ENCODE data around the gene NMRK2. TPM values are rescaled to one million over a fixed set of nuclear protein-coding genes. Genes with fewer than 3 reads are reported as not detected.

Gene NMRK2
- total RNA-seq, 1 experiment from 2014 or later: not detected

DNA sequence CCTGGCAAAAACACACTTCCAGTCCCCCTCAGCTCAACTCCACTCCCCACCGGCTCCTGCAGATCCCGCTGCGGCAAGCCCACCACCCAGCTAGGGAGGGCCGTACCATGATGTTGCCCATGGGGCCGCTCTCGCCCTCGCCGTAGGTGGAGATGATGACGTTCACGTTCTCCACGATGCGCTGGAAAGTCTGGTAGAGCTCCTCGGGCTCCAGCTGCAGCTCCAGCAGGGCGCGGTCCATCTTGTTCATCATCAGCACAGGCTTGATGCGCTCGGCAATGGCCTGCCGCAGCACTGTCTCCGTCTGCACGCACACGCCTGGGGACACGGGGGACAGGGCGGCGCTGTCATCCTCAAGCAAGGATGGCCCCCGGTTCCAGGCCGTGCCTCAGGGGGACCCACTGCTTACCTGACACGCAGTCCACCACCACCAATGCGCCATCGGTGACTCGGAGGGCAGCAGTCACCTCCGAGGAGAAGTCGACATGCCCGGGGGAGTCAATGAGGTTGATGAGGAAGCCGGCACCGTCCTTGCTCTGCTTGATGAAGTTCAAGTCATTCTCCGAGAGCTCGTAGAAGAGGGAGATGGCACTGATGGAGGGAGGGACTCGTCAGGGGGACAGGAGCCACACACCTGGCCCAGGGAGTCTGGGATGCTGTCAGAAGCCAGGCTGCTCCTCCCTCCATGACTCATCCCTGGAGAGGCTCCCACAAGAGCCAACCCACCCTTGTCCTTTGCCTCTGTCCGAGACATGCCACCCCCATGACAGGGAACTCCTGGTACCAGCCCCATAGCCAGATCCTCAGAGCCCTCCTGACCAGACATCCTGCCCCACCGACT lies 50.1 kb downstream of the NMRK2 start:
- H3K9ac ChIP-seq (ENCODE audit: low read length): peak overlapping the region; percentile 99
- POLR2A ChIA-PET: interaction anchor here (0.9 to 1.7 kb wide), 3 partner anchors 11 to 14 kb away, joined by 6 to 7 read pairs (median 6); partner anchors contain the start of gene DAPK3
- peaks cover 19 to 48% of the 10 kb centered on the region in 2 experiments for H3K4me1 ChIP-seq (ENCODE audit: control insufficient read depth in 1 of 2, insufficient read depth in 2 of 2, low read length in 2 of 2)

DNA sequence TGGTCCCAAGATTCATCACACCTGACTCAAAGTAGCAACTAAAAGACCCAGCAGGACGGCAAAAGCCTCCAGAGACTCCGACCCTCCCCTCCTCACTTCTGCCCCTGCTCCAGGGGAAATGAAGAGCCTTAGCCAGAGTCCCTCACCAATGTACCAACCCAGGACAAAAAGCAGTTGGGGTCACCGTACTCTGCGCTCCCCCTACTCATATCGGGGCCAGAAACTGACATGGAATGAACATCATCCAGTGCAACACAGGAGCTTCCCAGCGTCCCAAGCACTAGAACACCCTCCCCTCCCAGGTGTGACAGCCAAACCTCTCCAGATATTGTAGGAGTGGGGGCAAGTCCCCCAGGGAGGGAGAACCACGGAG lies 50.7 kb downstream of the NMRK2 start:
- no peaks in the 10 kb centered on the region for H3K27me3 ChIP-seq (ENCODE audit: insufficient read depth, low read length)
- TF ChIP-seq, protein P1, sequence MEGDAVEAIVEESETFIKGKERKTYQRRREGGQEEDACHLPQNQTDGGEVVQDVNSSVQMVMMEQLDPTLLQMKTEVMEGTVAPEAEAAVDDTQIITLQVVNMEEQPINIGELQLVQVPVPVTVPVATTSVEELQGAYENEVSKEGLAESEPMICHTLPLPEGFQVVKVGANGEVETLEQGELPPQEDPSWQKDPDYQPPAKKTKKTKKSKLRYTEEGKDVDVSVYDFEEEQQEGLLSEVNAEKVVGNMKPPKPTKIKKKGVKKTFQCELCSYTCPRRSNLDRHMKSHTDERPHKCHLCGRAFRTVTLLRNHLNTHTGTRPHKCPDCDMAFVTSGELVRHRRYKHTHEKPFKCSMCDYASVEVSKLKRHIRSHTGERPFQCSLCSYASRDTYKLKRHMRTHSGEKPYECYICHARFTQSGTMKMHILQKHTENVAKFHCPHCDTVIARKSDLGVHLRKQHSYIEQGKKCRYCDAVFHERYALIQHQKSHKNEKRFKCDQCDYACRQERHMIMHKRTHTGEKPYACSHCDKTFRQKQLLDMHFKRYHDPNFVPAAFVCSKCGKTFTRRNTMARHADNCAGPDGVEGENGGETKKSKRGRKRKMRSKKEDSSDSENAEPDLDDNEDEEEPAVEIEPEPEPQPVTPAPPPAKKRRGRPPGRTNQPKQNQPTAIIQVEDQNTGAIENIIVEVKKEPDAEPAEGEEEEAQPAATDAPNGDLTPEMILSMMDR (IDR thresholded peaks at IDR 0.05 in 2 of 3, conservative IDR thresholded peaks at IDR 0.05 in 1 of 3; ENCODE audit: borderline replicate concordance in 1 of 3, insufficient read depth in 1 of 3, low read depth in 2 of 3, low read length in 2 of 3): no peak
- no peak for TF ChIP-seq TCF7L2 (IDR thresholded peaks at IDR 0.05; ENCODE audit: borderline replicate concordance, extremely low read depth, insufficient read depth, insufficient read length)
- no peaks in the 10 kb centered on the region for H3K9me2 ChIP-seq (ENCODE audit: insufficient read depth)
- peaks cover 50 to 62% of the 10 kb centered on the region in 2 experiments for H3K36me3 ChIP-seq (ENCODE audit: control insufficient read depth in 1 of 2, insufficient read depth in 2 of 2, low read length in 2 of 2)
- H3K9ac ChIP-seq (ENCODE audit: low read length): peak overlapping the region; percentile 99
- no peak overlapping the region for H2AFZ ChIP-seq (ENCODE audit: low read depth, low read length, poor library complexity, severe bottlenecking)
- H3K9me3 ChIP-seq (ENCODE audit: control insufficient read depth in 1 of 2, insufficient read depth in 1 of 2, low read depth in 1 of 2, low read length in 2 of 2): no peaks in the 10 kb centered on the region
- ChIA-PET CTCF (no interaction called here), RAD21 (ENCODE audit: low non-redundant PET in 1 of 2, low total read pairs in 2 of 2, uncharacterized antibody in 2 of 2, unreplicated experiment in 2 of 2) (no interaction called here), POLR2A (interaction anchor here (3.1 kb wide), 1 partner anchor 13 kb away, joined by 60 read pairs; the partner anchor contains the start of gene DAPK3)
- peak overlapping the region; percentile 95 for H3K4me3 ChIP-seq (replicated peaks in 1 of 2; ENCODE audit: low read depth in 1 of 2, low read length in 2 of 2)
- no peak for DNase-seq (ENCODE audit: low read depth, low spot score)
- intact Hi-C loops (cut with micrococcal nuclease): no loop called here
- BruUV-seq (replicated peaks): no TSS peak
- peak overlapping the region; percentile 98 for H3K27ac ChIP-seq (ENCODE audit: low read depth, low read length)
- no peak for ATAC-seq
- H4K20me1 ChIP-seq (ENCODE audit: insufficient read depth): peaks cover 59% of the 10 kb centered on the region; the same call in 1 of the 2 replicates
- H3K4me1 ChIP-seq (ENCODE audit: control insufficient read depth in 1 of 2, insufficient read depth in 2 of 2, low read length in 2 of 2): peaks cover 22 to 53% of the 10 kb centered on the region in 2 experiments
- peaks cover 66% of the 10 kb centered on the region for H3K79me2 ChIP-seq (ENCODE audit: insufficient read depth, low read length)
- H3K4me2 ChIP-seq (ENCODE audit: low read length): peak overlapping the region; percentile 84

More for the DNA sequence above, 50.1 kb downstream of the NMRK2 start:
- TF ChIP-seq POLR2AphosphoS5 (IDR thresholded peaks at IDR 0.05; ENCODE audit: low read depth, low read length): 0 out of 2 replicates have a peak, but pooled peaks have one; percentile 32
- TF ChIP-seq SP1 (IDR thresholded peaks at IDR 0.05; ENCODE audit: low read depth): no peak
- no peaks in the 10 kb centered on the region for H3K27me3 ChIP-seq (ENCODE audit: insufficient read depth, low read length)
- no TSS peak for BruUV-seq (replicated peaks)
- peak overlapping the region in 1 of 2 experiments; percentile 95; a peak in 2 of 4 replicates for H3K4me3 ChIP-seq (replicated peaks in 1 of 2; ENCODE audit: low read depth in 1 of 2, low read length in 2 of 2)
- peaks cover 72% of the 10 kb centered on the region for H3K79me2 ChIP-seq (ENCODE audit: insufficient read depth, low read length)
- no peaks in the 10 kb centered on the region for H3K9me3 ChIP-seq (ENCODE audit: control insufficient read depth in 1 of 2, insufficient read depth in 1 of 2, low read depth in 1 of 2, low read length in 2 of 2)
- intact Hi-C loops (cut with micrococcal nuclease): no loop called here
- H2AFZ ChIP-seq (ENCODE audit: low read depth, low read length, poor library complexity, severe bottlenecking): no peak overlapping the region
- DNase-seq (ENCODE audit: low read depth, low spot score) (no peak), ATAC-seq (no peak)
- H4K20me1 ChIP-seq (ENCODE audit: insufficient read depth): peaks cover 64% of the 10 kb centered on the region; the same call in 1 of the 2 replicates
- no peaks in the 10 kb centered on the region for H3K9me2 ChIP-seq (ENCODE audit: insufficient read depth)
- H3K27ac ChIP-seq (ENCODE audit: low read depth, low read length): peak overlapping the region; percentile 98
- ChIA-PET CTCF (no interaction called here), RAD21 (ENCODE audit: low non-redundant PET in 1 of 2, low total read pairs in 2 of 2, uncharacterized antibody in 2 of 2, unreplicated experiment in 2 of 2) (no interaction called here)
- peaks cover 54 to 67% of the 10 kb centered on the region in 2 experiments for H3K36me3 ChIP-seq (ENCODE audit: control insufficient read depth in 1 of 2, insufficient read depth in 2 of 2, low read length in 2 of 2)
- H3K4me2 ChIP-seq (ENCODE audit: low read length): peak overlapping the region; percentile 84

Measured in HCT116 (cell line).